WI38 (cell line): Measurements from ENCODE around the gene NFIX.
"Not testable (repeated sequence)": the region's sequence is repeated elsewhere in the genome, so short reads cannot be mapped to it uniquely, and the experiment has no call there.

ENCODE experiments used
- H3K4me3 ChIP-seq: 2 replicates; pipeline ENCODE4 v1.5.1; 2011; ENCODE audit warnings: low read depth, mild to moderate bottlenecking, control low read depth, low read length
- CTCF ChIP-seq: IDR thresholded peaks from 2 replicates; pipeline ENCODE4 v1.5.1; 2012; ENCODE audit warnings: low read depth, mild to moderate bottlenecking, control low read depth, low read length

The NFIX gene

DNA sequence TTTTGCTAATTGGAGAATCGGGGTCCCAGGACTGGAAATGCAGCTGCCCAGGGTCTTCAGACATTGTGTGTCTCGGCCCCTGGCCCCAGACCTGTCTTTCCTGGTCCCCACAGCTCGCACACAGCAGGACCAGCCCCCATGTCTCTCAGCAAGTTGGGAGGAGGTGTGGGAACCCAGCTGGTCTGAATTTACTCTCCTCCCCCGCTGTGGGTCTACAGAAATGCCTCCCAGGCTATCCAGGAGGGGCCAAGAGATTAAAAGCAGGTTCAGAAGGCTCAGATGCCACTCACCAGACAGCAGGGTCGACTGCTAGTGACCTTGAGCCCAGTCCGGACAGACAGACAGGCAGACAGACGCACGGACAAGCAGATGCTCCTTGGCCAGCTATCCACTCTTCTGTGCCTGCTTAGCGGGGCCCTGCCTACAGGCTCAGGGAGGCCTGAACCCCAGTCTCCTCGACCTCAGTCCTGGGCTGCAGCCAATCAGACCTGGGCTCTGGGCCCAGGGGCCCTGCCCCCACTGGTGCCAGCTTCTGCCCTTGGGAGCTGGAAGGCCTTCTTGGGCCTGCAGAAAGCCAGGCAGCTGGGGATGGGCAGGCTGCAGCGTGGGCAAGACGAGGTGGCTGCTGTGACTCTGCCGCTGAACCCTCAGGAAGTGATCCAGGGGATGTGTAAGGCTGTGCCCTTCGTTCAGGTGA lies 25.8 kb upstream of the NFIX start, which contains the start of gene DAND5:
Gene DAND5, plus strand, starts transcription at position 285 of the 697 bp plus-strand sequence. Its CDS starts 85 bp downstream, at position 370.
- no peak within 1 kb of the TSS for H3K4me3 ChIP-seq
- TF ChIP-seq CTCF = no peak

DNA sequence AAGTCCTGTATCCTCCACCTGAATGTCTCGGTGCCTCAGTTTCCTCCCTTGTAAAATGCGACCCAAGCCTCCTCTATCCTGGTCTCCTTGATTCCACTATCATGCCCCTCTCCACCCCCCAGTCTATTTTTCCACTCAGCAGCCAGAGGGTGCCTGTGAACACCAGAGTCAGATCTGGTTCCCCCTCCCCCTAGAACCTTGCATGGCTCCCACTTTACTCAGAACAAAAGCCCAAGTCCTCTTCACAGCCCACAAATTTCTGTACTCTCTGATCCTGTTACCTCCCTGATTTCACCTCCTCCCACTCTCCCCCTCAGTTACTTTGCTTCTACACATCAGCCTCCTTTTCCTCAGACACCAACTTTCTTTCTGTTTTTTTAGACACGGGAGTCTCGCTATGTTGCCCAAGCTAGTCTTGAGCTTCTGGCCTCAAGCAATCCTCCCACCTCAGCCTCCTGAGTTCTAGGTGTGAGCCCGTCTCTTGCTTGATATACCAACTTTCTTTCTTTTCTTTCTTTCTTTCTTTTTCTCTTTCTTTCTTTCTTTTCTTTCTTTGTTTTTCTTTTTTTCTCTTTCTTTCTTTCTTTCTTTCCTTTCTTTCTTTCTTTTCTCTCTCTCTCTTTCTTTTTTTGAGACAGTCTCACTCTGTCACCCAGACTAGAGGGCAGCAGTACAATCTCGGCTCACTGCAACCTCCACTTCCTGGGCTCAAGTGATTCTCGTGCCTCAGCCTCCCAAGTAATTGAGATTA lies 25.0 kb upstream of the NFIX start:
- H3K4me3 ChIP-seq = no peak overlapping the region
- TF ChIP-seq CTCF = no peak

DNA sequence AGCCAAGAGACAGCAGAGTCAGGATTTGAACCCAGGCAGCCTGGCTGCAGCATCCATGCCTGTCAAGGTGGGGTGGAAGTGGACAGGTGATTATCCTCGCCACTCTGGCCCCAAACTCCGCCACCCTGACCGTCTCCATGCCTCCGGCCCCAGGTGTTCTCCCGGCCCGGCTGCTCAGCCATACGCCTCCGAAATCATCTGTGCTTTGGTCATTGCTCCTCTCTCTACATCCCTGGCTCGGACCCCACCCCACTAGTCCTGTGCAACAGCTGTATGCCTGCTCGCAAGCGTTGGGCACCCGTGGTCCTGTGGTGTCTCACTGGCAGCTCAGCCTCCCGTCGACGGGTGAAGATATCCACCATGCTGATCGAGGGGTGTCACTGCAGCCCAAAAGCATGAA lies 22.0 kb upstream of the NFIX start:
- H3K4me3 ChIP-seq = no peak overlapping the region
- no peak for TF ChIP-seq CTCF

DNA sequence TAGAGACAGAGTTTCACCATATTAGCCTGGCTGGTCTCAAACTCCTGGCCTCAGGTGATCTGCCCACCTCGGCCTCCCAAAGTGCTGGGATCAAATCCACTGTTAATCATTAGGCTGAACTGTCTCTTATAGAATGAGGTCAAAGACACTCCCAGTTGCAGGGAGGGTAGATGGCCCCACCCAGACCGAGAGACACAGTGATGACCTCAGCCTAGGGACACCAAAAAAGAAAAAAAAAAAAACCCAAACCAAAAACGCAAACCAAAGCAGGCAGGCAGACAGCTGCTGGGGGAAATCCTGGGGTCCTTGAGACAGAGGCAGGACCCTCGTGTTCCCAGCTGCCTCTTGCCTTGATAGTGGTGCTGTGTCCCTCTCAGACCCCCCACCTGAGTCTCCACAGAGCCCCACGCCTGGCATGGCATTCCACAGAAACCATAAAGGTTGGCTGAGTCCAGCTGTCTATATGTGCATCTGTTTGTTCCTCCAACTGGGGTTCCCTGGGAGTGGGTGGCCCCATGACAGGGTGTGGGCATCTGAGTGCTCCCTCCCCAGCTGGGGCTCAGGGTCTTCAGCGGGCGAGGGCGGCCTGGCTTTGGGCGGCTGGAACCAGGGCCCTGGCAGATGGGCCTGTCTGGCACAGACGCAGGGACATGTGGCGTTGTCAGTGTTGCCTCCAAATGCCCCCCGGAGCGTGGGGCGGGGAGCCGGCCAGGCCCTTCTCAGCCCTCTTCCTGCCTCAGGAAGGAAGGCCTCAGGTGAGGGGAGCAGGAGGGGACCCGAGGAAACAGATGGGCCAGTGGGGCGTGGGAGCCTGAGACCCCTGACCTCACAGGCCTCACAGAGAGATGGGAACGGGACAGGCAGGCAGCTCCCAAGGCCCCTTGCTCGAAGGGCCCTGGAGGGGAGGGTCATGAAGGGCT lies 20.7 kb upstream of the NFIX start:
- no peak for TF ChIP-seq CTCF

DNA sequence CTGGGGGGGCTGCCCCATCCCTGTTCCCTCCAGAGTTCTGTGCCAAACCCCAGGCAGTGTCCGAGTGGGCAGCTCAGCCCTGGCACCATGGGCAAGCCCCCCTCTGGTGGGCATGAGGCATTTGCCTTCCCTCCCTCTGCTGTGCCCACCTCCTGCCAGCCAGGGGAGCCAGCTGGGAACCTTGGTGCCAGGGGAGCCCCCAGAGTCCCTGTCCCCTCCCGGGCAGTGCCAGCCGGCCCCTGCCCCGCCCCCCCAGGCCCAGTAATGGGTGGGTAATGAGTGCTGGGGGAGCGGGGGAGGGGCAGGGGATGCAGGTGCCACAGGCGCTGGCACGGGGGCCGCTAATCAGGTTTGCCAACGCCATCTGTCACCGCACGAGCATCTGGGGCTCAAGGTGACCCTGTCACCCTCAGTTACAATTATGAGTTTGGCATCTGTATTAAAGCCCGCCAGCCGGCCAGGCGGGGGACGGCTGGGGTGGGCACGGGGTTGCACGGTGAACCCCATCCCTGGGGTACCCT lies 20.0 kb upstream of the NFIX start:
- TF ChIP-seq CTCF = no peak
- no peak overlapping the region for H3K4me3 ChIP-seq

More for the DNA sequence above, 20.7 kb upstream of the NFIX start:
- no peak overlapping the region for H3K4me3 ChIP-seq

DNA sequence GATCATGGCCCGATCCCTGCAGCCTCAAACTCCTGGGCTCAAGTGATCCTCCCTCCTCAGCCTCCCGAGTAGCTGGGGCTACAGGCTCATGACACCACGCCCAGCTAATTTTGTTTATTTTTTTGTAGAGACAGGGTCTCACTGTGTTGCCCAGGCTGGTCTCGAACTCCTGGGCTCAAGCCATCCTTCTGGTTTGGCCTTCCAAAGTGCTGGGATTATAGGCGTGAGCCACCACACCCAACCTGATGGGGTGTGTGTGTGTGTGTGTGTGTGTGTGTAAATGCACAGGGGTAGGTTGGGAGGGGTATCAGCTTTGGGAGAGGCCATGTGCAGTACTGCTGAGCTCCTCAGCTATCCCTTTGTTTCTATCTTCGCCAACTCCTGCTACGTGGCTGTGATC lies 19.2 kb upstream of the NFIX start:
- not testable (repeated sequence) for H3K4me3 ChIP-seq

- TF ChIP-seq CTCF = no peak
- no peak overlapping the region for H3K4me3 ChIP-seq
These were observed 15.3 kb upstream of the NFIX start for GRCh38 chr19:12979974-12980373.
